SK-N-SH (cell line): Measurements from ENCODE around the gene MAP2K5. TPM values are rescaled to one million over a fixed set of nuclear protein-coding genes. Genes with fewer than 3 reads are reported as not detected.

Experiments used
- CTCF ChIA-PET: fragments of 300-600, 350-600 bp; formaldehyde crosslinking; extraction: SDS; loops from one replicate; lab custom pipeline; 2021; lab: Yijun Ruan, JAX
- POLR2A ChIA-PET: fragments of 350-600 bp; sonication (Branson Sonifier 250); formaldehyde crosslinking; extraction: SDS; loops from one replicate; lab custom pipeline; 2020; ENCODE audit warnings: antibody characterized with exemption, inconsistent platforms; lab: Yijun Ruan, JAX
- DNase-seq: peaks from one replicate; pipeline ENCODE4 v3.0.0; 2012
- H2AFZ ChIP-seq: fragments of 200-600 bp; sonication (generic); 2 replicates; pipeline ENCODE4 v1.8.1; 2016; ENCODE audit warnings: antibody characterized with exemption, mild to moderate bottlenecking, low read depth
- H3F3A ChIP-seq: fragments of 200-600 bp; sonication (generic); replicated peaks from 2 replicates; pipeline ENCODE3; 2016; ENCODE audit warnings: antibody characterized with exemption, mild to moderate bottlenecking; ENCODE audit not compliant: insufficient read depth
- H3K27ac ChIP-seq, 2 experiments: fragments of 200-500 bp in 1 of 2; fragments of 200-600 bp in 1 of 2; sonication (Bioruptor generic) in 1 of 2; sonication (generic), shearing (Covaris generic) in 1 of 2; 2 replicates each; pipeline versions ENCODE4 v1.5.1 to v1.6.1; 2014 to 2016; ENCODE audit warnings: low read depth in 2 of 2, inconsistent platforms in 1 of 2, low read length in 1 of 2, mild to moderate bottlenecking in 1 of 2, mixed read lengths in 1 of 2
- H3K27me3 ChIP-seq: fragments of 200-600 bp; sonication (generic), shearing (Covaris generic); 2 replicates; pipeline ENCODE4 v1.6.1; 2016; ENCODE audit warnings: mixed run types; ENCODE audit not compliant: insufficient read depth
- H3K36me3 ChIP-seq, 2 experiments: fragments of 200-500 bp in 1 of 2; fragments of 200-600 bp in 1 of 2; sonication (Bioruptor generic) in 1 of 2; sonication (generic) in 1 of 2; replicated peaks in 1 of 2; 2 replicates each; pipeline versions ENCODE3 to v1.5.1; 2014 to 2016; ENCODE audit warnings: low read length in 1 of 2, mild to moderate bottlenecking in 1 of 2; ENCODE audit not compliant: insufficient read depth in 2 of 2, control insufficient read depth in 1 of 2
- H3K4me1 ChIP-seq, 2 experiments: fragments of 200-500 bp in 1 of 2; fragments of 200-600 bp in 1 of 2; sonication (Bioruptor generic) in 1 of 2; sonication (generic), shearing (Covaris generic) in 1 of 2; 2 replicates each; pipeline versions ENCODE4 v1.5.1 to v1.6.1; 2014 to 2016; ENCODE audit warnings: low read depth in 1 of 2, low read length in 1 of 2, mixed run types in 1 of 2; ENCODE audit not compliant: insufficient read depth in 2 of 2, control insufficient read depth in 1 of 2
- H3K4me2 ChIP-seq: fragments of 200-600 bp; sonication (generic), shearing (Covaris generic); 2 replicates; pipeline ENCODE4 v1.6.1; 2017; ENCODE audit warnings: mixed run types
- H3K4me3 ChIP-seq, 2 experiments: fragments of 200-500 bp in 1 of 2; fragments of 200-600 bp in 1 of 2; sonication (Bioruptor generic) in 1 of 2; sonication (generic), shearing (Covaris generic) in 1 of 2; 2 replicates each; pipeline versions ENCODE4 v1.5.1 to v1.8.1; 2014 to 2016; ENCODE audit warnings: low read depth in 2 of 2, inconsistent platforms in 1 of 2, low read length in 1 of 2, mild to moderate bottlenecking in 1 of 2, mixed read lengths in 1 of 2, moderate library complexity in 1 of 2
- H3K79me2 ChIP-seq: fragments of 200-600 bp; sonication (generic); 2 replicates; pipeline ENCODE4 v1.8.1; 2017; ENCODE audit warnings: mild to moderate bottlenecking; ENCODE audit not compliant: insufficient read depth
- H3K9ac ChIP-seq: fragments of 200-600 bp; sonication (generic); 2 replicates; pipeline ENCODE4 v1.6.1; 2017; ENCODE audit warnings: mixed run types
- H3K9me2 ChIP-seq: fragments of 200-600 bp; sonication (generic); 2 replicates; pipeline ENCODE4 v1.6.1; 2017; ENCODE audit warnings: mixed run types
- H3K9me3 ChIP-seq: fragments of 200-600 bp; sonication (generic); 2 replicates; pipeline ENCODE4 v1.6.1; 2017; ENCODE audit warnings: mixed run types, mild to moderate bottlenecking, moderate library complexity
- H4K20me1 ChIP-seq: fragments of 200-600 bp; sonication (generic); 2 replicates; pipeline ENCODE4 v1.6.1; 2017; ENCODE audit warnings: mild to moderate bottlenecking, mixed run types; ENCODE audit not compliant: insufficient read depth
- CHD2 ChIP-seq: fragments of 150-350 bp; IDR thresholded peaks from 2 replicates; pipeline ENCODE4 v1.6.1; 2018; ENCODE audit warnings: low read length; ENCODE audit not compliant: partially characterized antibody
- ELF1 ChIP-seq: IDR thresholded peaks from 2 replicates; pipeline ENCODE4 v1.4.0; 2012
- EP300 ChIP-seq, 2 experiments: IDR thresholded peaks; 2 replicates each; pipeline versions ENCODE4 v1.4.0 to v1.6.1; 2012; ENCODE audit warnings: borderline replicate concordance in 1 of 2, low read depth in 1 of 2, low read length in 1 of 2
- EZH2phosphoT487 ChIP-seq: fragments of 200-600 bp; sonication (generic); IDR thresholded peaks from 2 replicates; pipeline ENCODE4 v1.6.1; 2017; ENCODE audit warnings: low read depth, mixed run types, mild to moderate bottlenecking, antibody characterized with exemption, moderate library complexity, borderline replicate concordance
- FOSL2 ChIP-seq: IDR thresholded peaks from 2 replicates; pipeline ENCODE4 v1.4.0; 2012; ENCODE audit warnings: low read depth, mild to moderate bottlenecking, moderate library complexity, borderline replicate concordance
- FOXM1 ChIP-seq: IDR thresholded peaks from 2 replicates; pipeline ENCODE4 v1.4.0; 2012; ENCODE audit warnings: low read depth, mild to moderate bottlenecking
- MXI1 ChIP-seq: IDR thresholded peaks from 2 replicates; pipeline ENCODE4 v1.6.1; 2012; ENCODE audit warnings: mild to moderate bottlenecking, low read depth, low read length, improper control_type of control experiment
- NFIC ChIP-seq: IDR thresholded peaks from 2 replicates; pipeline ENCODE4 v1.4.0; 2012; ENCODE audit warnings: borderline replicate concordance
- POLR2AphosphoS5 ChIP-seq: IDR thresholded peaks from 2 replicates; pipeline ENCODE4 v1.6.1; 2012; ENCODE audit warnings: low read depth, low read length
- RAD21 ChIP-seq: IDR thresholded peaks from 2 replicates; pipeline ENCODE4 v1.6.1; 2012; ENCODE audit warnings: mild to moderate bottlenecking, low read length
- RCOR1 ChIP-seq: fragments of 150-350 bp; IDR thresholded peaks from 2 replicates; pipeline ENCODE4 v1.6.1; 2017; ENCODE audit warnings: antibody characterized with exemption, low read length
- RXRA ChIP-seq: IDR thresholded peaks from 2 replicates; pipeline ENCODE4 v1.4.0; 2012; ENCODE audit warnings: low read depth, mild to moderate bottlenecking, borderline replicate concordance
- SIN3A ChIP-seq: IDR thresholded peaks from 2 replicates; pipeline ENCODE4 v1.6.1; 2012; ENCODE audit warnings: low read depth, mild to moderate bottlenecking, low read length, moderate library complexity, borderline replicate concordance
- TCF12 ChIP-seq: IDR thresholded peaks from 2 replicates; pipeline ENCODE4 v1.4.0; 2012
- ZBTB33 ChIP-seq: IDR thresholded peaks from 2 replicates; pipeline ENCODE4 v1.4.0; 2012; ENCODE audit warnings: low read depth, borderline replicate concordance
- WGBS: methylation state at CpG from one replicate; pipeline ENCODE4 v1.1.6; 2017; ENCODE audit warnings: low lambda C conversion rate; 5-methylcytosine and 5-hydroxymethylcytosine counted together
- polyA plus RNA-seq, 3 experiments: library from polyadenylated mRNA; depleted of rRNA; stranded (reverse); fragments of >200 nt; gene quantifications; 2 replicates each; pipeline ENCODE4 v1.2.3, GENCODE V29; 2012
- TF ChIP-seq, protein P1 (sequence below): IDR thresholded peaks from 2 replicates; pipeline ENCODE4 v1.6.1; 2012; ENCODE audit warnings: mild to moderate bottlenecking, low read depth, low read length, moderate library complexity
- TF ChIP-seq, protein P2 (sequence below): fragments of 200-600 bp; sonication (generic); IDR thresholded peaks from 2 replicates; pipeline ENCODE4 v1.6.1; 2017; ENCODE audit warnings: antibody characterized with exemption, mild to moderate bottlenecking, moderate library complexity
- TF ChIP-seq, protein P3 (sequence below): fragments of 150-350 bp; IDR thresholded peaks from 2 replicates; pipeline ENCODE4 v1.6.1; 2017; ENCODE audit warnings: antibody characterized with exemption, low read length, low read depth, borderline replicate concordance

MAP2K5 gene
- polyA plus RNA-seq, 1 of the 3 experiments (the other 2 are of a cell fraction): 6.2 TPM

DNA sequence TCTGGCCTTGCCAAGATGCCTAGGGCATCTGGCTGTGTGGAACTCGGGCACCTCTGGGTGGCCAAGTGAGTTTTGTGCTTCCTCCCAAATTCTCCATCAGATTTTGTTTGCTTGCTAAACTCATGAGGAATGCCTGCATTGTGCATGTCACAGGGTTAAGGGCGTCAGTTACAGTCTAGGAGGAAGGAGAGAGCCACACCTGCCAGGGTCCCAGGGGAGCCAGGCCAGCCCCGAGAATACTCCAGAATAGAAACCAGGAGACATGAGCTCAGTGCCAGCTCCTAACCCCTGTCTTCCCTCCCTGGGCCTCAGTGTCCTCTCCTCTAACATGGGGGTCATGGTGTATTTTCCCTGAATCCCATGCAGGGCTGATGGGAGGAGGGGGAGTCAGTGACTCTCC, 260.8 kb downstream of the MAP2K5 start:
- H3K4me3 ChIP-seq: no peak overlapping the region

DNA sequence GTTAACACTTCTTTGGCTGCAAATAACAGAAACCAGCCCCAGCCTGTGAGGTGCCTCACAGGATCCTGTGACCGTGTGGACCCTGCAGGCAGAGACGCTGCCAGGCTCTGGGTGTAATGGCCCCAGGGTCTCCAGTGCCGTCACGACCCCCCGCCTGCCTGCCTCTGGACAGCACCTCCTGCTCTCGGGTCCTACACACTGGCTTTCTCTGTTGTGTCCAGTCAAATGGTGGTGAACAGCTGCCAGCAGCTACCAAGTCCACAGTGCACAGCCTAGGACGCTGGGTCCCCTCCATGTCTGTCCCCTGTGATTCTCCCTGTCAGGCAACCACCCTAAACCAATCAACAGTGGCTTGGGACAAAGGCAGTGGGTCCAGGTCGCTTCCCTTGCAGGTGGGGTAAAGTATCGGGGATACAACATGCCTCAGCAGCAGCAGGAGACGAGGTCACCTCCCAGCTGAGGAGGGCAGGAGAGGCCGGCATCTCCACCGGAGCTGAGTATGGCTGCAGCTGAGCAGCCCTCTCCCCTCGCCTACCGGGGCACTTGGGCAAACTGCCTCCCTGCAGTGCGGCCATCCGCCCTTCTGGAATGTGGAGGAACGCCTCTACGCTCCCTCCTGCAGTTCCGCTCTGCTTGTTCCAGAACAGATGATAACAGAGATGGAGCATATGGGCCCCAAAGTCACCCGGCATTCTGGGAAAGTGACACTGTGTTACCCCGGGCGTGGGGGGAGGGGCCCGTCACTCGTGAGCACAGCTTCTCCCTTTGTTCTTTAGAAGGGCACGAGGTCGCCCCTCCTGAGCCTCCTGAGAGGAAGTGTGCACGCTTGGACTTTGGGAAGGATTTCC, 261.7 kb downstream of the MAP2K5 start:
- Histone ChIP-seq H3K4me2 (no peak overlapping the region), H4K20me1 (no peaks in the 10 kb centered on the region), H3F3A (no peaks in the 10 kb centered on the region), H3K9me2 (no peaks in the 10 kb centered on the region), H3K36me3 (no peaks in the 10 kb centered on the region), H3K27ac (no peak overlapping the region), H3K9me3 (no peaks in the 10 kb centered on the region), H3K9ac (no peak overlapping the region), H3K79me2 (no peaks in the 10 kb centered on the region), H3K4me1 (peaks cover 0 to 8% of the 10 kb centered on the region in 2 experiments; a peak in 1 of 4 replicates), H3K27me3 (no peaks in the 10 kb centered on the region), H3K4me3 (no peak overlapping the region), H2AFZ (no peak overlapping the region)
- ChIA-PET CTCF (no interaction called here), POLR2A (no interaction called here)
- 88% methylated on average over 20 of the region's 27 CpGs for WGBS
- no peak for DNase-seq
- no peak for TF ChIP-seq FOXM1
- no peak for TF ChIP-seq CHD2
- TF ChIP-seq RXRA: no peak
- no peak for TF ChIP-seq TCF12
- TF ChIP-seq, protein P1, sequence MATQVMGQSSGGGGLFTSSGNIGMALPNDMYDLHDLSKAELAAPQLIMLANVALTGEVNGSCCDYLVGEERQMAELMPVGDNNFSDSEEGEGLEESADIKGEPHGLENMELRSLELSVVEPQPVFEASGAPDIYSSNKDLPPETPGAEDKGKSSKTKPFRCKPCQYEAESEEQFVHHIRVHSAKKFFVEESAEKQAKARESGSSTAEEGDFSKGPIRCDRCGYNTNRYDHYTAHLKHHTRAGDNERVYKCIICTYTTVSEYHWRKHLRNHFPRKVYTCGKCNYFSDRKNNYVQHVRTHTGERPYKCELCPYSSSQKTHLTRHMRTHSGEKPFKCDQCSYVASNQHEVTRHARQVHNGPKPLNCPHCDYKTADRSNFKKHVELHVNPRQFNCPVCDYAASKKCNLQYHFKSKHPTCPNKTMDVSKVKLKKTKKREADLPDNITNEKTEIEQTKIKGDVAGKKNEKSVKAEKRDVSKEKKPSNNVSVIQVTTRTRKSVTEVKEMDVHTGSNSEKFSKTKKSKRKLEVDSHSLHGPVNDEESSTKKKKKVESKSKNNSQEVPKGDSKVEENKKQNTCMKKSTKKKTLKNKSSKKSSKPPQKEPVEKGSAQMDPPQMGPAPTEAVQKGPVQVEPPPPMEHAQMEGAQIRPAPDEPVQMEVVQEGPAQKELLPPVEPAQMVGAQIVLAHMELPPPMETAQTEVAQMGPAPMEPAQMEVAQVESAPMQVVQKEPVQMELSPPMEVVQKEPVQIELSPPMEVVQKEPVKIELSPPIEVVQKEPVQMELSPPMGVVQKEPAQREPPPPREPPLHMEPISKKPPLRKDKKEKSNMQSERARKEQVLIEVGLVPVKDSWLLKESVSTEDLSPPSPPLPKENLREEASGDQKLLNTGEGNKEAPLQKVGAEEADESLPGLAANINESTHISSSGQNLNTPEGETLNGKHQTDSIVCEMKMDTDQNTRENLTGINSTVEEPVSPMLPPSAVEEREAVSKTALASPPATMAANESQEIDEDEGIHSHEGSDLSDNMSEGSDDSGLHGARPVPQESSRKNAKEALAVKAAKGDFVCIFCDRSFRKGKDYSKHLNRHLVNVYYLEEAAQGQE: no peak
- no peak for TF ChIP-seq NFIC
- no peak for TF ChIP-seq RAD21
- no peak for TF ChIP-seq ZBTB33
- no peak for TF ChIP-seq FOSL2
- TF ChIP-seq ELF1: no peak
- no peak for TF ChIP-seq MXI1

More for the DNA sequence above, 260.8 kb downstream of the MAP2K5 start:
- no peaks in the 10 kb centered on the region for H3K27me3 ChIP-seq
- peaks cover 0 to 8% of the 10 kb centered on the region in 2 experiments; a peak in 1 of 4 replicates for H3K4me1 ChIP-seq
- ChIA-PET CTCF (no interaction called here), POLR2A (no interaction called here)
- no peak for DNase-seq
- no peak overlapping the region for H3K27ac ChIP-seq
- 81% methylated on average over 3 of the region's 3 CpGs for WGBS
- no peak overlapping the region for H3K4me2 ChIP-seq
- H3K9ac ChIP-seq: no peak overlapping the region
- H3K9me2 ChIP-seq: no peaks in the 10 kb centered on the region
- no peaks in the 10 kb centered on the region for H3F3A ChIP-seq
- TF ChIP-seq, protein P2, sequence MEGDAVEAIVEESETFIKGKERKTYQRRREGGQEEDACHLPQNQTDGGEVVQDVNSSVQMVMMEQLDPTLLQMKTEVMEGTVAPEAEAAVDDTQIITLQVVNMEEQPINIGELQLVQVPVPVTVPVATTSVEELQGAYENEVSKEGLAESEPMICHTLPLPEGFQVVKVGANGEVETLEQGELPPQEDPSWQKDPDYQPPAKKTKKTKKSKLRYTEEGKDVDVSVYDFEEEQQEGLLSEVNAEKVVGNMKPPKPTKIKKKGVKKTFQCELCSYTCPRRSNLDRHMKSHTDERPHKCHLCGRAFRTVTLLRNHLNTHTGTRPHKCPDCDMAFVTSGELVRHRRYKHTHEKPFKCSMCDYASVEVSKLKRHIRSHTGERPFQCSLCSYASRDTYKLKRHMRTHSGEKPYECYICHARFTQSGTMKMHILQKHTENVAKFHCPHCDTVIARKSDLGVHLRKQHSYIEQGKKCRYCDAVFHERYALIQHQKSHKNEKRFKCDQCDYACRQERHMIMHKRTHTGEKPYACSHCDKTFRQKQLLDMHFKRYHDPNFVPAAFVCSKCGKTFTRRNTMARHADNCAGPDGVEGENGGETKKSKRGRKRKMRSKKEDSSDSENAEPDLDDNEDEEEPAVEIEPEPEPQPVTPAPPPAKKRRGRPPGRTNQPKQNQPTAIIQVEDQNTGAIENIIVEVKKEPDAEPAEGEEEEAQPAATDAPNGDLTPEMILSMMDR: no peak
- TF ChIP-seq CHD2: no peak
- no peak for TF ChIP-seq EP300 (IDR thresholded peaks at IDR 0.05; ENCODE audit: borderline replicate concordance in 1 of 2, low read depth in 1 of 2, low read length in 1 of 2)
- TF ChIP-seq RCOR1: no peak
- no peak for TF ChIP-seq POLR2AphosphoS5
- TF ChIP-seq EZH2phosphoT487: no peak
- no peak for TF ChIP-seq SIN3A
- no peak for TF ChIP-seq RXRA
- TF ChIP-seq, protein P3, sequence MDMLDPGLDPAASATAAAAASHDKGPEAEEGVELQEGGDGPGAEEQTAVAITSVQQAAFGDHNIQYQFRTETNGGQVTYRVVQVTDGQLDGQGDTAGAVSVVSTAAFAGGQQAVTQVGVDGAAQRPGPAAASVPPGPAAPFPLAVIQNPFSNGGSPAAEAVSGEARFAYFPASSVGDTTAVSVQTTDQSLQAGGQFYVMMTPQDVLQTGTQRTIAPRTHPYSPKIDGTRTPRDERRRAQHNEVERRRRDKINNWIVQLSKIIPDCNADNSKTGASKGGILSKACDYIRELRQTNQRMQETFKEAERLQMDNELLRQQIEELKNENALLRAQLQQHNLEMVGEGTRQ: no peak
- TF ChIP-seq NFIC: no peak
- no peak overlapping the region for H2AFZ ChIP-seq
- H3K36me3 ChIP-seq: no peaks in the 10 kb centered on the region
- H3K9me3 ChIP-seq: no peaks in the 10 kb centered on the region
- H4K20me1 ChIP-seq: no peaks in the 10 kb centered on the region
- no peaks in the 10 kb centered on the region for H3K79me2 ChIP-seq
